Mesodermal cell (in vitro differentiated cells): ENCODE data around the gene TM4SF5.

Experiments used
- H3K27ac ChIP-seq: 2 replicates; pipeline ENCODE4 v1.7.0; 2013; ENCODE audit warnings: mild to moderate bottlenecking, low read depth, low read length, moderate library complexity; ENCODE audit not compliant: severe bottlenecking
- H3K36me3 ChIP-seq: 2 replicates; pipeline ENCODE4 v1.7.1; 2013; ENCODE audit warnings: mild to moderate bottlenecking, low read length, moderate library complexity; ENCODE audit not compliant: control insufficient read depth, insufficient read depth
- H3K4me1 ChIP-seq: one replicate; pipeline ENCODE4 v1.7.1; 2013; ENCODE audit warnings: mild to moderate bottlenecking, low read length; ENCODE audit not compliant: insufficient read depth, control insufficient read depth, poor library complexity, severe bottlenecking
- H3K4me3 ChIP-seq: 2 replicates; pipeline ENCODE4 v1.7.0; 2013; ENCODE audit warnings: low read length, control low read depth, mild to moderate bottlenecking; ENCODE audit not compliant: insufficient read depth, poor library complexity, severe bottlenecking; ENCODE audit errors: extremely low read depth
- H3K9me3 ChIP-seq: 2 replicates; pipeline ENCODE4 v1.7.1; 2013; ENCODE audit warnings: mild to moderate bottlenecking, low read length, moderate library complexity; ENCODE audit not compliant: control insufficient read depth
- WGBS, 2 experiments: methylation state at CpG; one replicate each; pipeline ENCODE4 v1.1.5; 2013; ENCODE audit warnings: missing lambda C conversion rate in 2 of 2; ENCODE audit not compliant: insufficient coverage in 2 of 2; 5-methylcytosine and 5-hydroxymethylcytosine counted together

The TM4SF5 gene

DNA sequence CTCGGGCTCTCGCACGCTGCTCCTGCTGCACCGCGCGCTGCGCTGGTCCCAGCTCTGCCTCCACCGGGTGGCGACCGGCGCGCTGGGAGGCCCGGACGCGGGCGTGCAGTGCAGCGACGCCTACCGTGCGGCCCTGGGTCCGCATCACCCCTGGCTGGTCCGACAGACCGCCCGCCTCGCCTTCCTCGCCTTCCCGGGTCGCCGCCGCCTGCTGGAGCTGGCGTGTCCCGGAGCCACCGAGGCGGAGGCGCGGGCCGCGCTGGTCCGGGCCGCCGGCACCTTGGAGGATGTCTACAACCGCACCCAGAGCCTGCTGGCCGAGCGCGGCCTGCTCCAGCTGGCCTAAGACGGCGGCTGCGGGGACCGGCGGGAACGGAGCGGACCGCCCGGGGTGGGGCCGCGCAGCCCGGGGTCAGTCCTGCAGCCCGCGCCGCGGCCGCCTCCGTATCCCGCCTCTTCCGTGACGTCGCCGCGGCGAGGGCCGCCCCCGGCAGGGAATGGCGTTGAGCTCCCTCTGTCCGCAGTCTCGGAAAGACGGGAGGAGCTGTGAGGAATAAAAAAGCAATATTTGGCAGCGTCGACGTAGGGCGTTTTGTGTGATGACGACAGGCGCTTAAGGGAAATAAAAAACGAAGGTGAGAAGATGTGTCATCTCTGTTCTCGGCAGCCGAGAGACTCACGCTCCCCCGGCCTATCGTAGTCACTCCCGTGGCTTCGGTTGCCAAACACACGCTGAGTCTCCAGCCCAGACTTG is 18.4 kb downstream of the TM4SF5 start:
- WGBS, 2 experiments = 1% methylated on average over 79 to 89 of the region's 91 CpGs
- Histone ChIP-seq H3K36me3 (no peaks in the 10 kb centered on the region), H3K9me3 (no peaks in the 10 kb centered on the region), H3K4me3 (peak overlapping the region; percentile 62), H3K27ac (peak overlapping the region; percentile 59), H3K4me1 (peaks cover 10% of the 10 kb centered on the region)

DNA sequence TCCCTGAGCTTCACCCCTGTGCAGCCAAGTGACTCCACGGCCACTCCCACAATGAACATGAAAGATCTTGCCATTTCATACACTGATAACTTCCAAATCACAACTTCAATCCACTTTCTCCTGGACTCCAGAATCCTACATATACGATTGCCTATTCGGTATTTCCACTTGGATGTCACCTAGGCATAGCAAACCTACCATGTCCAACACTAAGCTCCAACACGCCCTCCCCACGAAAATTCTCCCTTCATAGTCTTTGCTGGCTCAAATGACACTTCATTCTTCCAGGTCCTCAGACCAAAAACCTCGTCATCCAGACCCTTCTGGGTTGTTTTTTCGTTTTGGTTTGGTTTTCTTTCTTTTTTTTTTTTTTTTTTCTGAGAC is 19.0 kb downstream of the TM4SF5 start:
- Histone ChIP-seq H3K36me3 (no peaks in the 10 kb centered on the region), H3K4me3 (peak overlapping the region; percentile 62), H3K27ac (peak overlapping the region; percentile 59), H3K9me3 (no peaks in the 10 kb centered on the region), H3K4me1 (peaks cover 10% of the 10 kb centered on the region)
- WGBS, 2 experiments = 78 to 95% methylated on average over 4 to 5 of the region's 7 CpGs

DNA sequence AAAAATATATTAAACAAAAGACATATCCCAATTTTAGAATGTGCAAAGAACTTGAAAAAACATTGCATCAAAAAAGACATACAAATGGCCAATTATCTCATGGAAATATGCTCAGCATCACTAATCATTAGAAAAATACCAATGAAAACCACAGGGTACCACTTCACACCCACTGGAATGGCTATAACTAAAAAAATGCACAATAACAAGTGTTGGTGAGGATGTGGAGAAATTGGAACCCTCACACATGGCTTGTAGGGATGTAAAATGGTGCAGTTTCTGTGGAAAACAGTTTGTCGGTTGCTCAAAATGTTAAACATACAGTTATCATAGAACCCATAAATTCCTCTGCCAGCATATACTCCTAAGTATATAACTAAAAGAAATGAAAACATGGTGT is 23.5 kb downstream of the TM4SF5 start:
- Histone ChIP-seq H3K9me3 (no peaks in the 10 kb centered on the region), H3K4me1 (peaks cover 6% of the 10 kb centered on the region), H3K27ac (no peak overlapping the region), H3K4me3 (no peak overlapping the region), H3K36me3 (peaks cover 25% of the 10 kb centered on the region)
- WGBS, 2 experiments = no CpG with 5 or more reads among the region's 1 CpG

DNA sequence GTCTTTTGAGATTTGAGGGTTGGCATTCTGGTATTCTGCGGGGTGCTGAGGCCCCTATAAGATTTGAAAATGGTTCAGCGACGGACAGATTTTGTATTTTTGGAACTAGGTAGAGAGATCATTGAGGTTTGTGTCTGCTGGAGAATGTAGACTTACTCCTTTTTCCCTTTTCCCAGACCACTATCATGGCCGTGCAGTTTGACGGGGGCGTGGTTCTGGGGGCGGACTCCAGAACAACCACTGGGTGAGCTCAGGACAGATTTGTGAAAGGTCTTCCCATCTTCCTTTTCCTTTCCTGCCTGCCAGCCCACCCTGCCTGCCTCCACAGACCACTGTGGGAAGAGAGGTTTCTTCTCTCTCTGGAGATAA is 24.9 kb downstream of the TM4SF5 start:
- 0% methylated on average over 1 to 2 of the region's 7 CpGs for WGBS, 2 experiments
- Histone ChIP-seq H3K4me1 (no peaks in the 10 kb centered on the region), H3K9me3 (no peaks in the 10 kb centered on the region), H3K36me3 (peaks cover 25% of the 10 kb centered on the region), H3K27ac (peak overlapping the region; percentile 39), H3K4me3 (peak overlapping the region; percentile 74)

DNA sequence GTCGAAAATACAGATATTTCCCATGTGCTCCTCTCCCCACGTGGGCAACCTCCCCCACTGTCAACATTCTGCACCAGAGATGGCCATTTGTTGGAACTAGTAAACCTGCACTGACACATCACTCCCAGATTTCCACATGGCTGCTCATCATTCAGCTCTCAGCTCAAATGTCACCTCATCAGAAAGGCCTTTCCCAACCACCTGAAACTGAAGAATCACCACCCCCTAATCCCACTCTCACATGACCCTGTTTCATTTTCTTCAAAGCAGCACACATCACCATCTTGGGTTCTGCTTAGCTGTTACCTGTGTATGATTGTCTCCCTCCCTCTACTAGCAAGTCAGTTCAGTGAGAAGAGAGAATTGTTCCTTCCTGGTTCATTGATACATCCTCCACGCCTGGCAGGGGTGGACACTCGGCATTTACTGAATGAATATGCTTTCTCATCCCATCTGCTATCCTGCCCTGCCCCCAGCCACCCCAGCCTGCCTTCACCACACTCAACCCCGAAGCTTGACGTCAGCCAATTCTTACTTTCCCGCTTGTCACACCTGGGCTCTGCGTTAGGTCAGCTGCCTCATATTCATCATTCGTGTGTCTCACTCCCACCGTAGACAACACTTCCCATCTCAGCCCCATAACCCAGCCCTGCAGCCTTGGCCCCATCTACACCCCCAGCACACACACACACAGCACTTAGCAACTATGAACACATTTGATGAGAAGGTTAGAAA is 28.9 kb downstream of the TM4SF5 start:
- Histone ChIP-seq H3K9me3 (no peaks in the 10 kb centered on the region), H3K4me3 (no peak overlapping the region), H3K4me1 (no peaks in the 10 kb centered on the region), H3K27ac (no peak overlapping the region), H3K36me3 (peaks cover 25% of the 10 kb centered on the region)
- WGBS, 2 experiments = 69 to 74% methylated on average over 8 to 10 of the region's 10 CpGs

DNA sequence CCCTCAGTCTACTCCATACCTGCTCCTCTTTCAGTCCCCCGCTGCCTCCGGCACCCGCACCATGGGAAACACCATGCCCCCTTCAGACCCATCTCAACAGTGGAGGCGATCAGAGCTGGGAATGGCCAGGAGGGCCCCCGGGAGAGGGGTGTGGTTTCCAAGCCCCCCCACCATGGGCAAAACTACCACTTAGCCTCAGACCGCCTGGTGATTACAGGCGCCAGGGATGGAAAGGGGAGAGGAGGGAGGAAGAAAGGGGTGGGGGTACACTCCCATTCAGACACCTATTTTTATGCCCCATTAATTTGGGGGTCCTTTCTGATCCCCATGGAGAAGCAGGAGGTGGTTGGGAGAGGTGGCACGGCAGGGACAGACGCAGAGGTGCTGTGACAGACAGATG is 30.5 kb downstream of the TM4SF5 start, which contains the start of gene C17orf114:
Gene C17orf114 (minus strand): TSS at position 101 of the 400 bp plus-strand sequence.
- H3K4me1 ChIP-seq = no peaks in the 10 kb centered on the region
- H3K9me3 ChIP-seq = no peaks in the 10 kb centered on the region
- 90 to 95% methylated on average over 2 of the region's 9 CpGs for WGBS, 2 experiments
- H3K4me3 ChIP-seq = no peak within 1 kb of the TSS
- peaks cover 23% of the 10 kb centered on the region for H3K36me3 ChIP-seq
- H3K27ac ChIP-seq = no peak within 1 kb of the TSS

- H3K9me3 ChIP-seq = no peaks in the 10 kb centered on the region
- 0 to 2% methylated on average over 9 to 10 of the region's 16 CpGs for WGBS, 2 experiments
- H3K27ac ChIP-seq = no peak overlapping the region
Measured at GRCh38 chr17:4806456-4806776, 34.7 kb downstream of the TM4SF5 start.

DNA sequence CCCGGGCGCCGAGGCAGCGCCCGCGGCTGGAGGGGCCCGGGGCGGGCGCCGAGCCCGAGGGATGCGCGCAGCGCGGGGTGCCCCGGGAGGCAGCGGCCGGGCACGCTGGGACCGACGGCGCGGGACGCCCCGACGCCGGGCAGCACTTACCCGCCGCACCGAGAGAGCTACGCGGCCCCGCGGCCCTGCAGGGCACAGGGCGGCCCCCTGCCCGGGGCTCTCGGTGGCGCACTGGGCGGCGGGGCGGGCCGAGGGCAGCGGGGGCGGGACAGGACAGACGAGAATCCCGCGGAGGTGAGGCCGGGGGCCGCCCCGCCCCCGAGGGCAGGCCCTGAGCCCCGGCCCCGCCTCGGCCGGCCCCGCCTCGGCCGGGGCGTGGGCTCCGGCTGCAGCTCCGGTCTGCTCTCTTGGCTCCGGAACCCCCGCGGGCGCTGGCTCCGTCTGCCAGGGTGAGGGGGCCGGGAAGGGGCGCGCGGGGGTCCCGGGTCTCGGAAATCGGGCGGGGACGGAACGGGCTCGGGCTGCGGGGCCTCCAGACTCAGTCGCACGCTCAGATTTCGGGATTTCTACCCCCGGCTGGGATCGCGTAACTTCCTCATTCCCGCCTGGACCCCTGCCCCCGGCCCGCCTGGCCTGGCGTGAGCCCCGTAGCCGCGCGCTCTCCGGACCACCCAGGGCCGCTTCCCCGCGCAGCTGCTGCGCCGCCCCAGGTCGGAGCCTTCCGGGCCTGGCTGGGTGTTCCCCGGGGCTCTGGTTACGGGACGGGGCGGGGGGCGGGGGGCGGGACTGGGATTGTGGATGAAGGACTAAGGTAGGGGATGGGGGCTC is 35.3 kb downstream of the TM4SF5 start, which contains the start of gene PLD2:
Gene PLD2 (plus strand): TSS at position 376 of the 828 bp plus-strand sequence. CDS start 621 bp downstream, outside the sequence.
- Histone ChIP-seq H3K4me3 (peak within 1 kb of the TSS; percentile 68), H3K27ac (no peak within 1 kb of the TSS), H3K36me3 (peaks cover 33% of the 10 kb centered on the region), H3K4me1 (peaks cover 4% of the 10 kb centered on the region), H3K9me3 (no peaks in the 10 kb centered on the region)
- 0 to 1% methylated on average over 58 to 72 of the region's 106 CpGs for WGBS, 2 experiments

More at GRCh38 chr17:4806456-4806776, 34.7 kb downstream of the TM4SF5 start:
- peaks cover 28% of the 10 kb centered on the region for H3K36me3 ChIP-seq
- peaks cover 4% of the 10 kb centered on the region for H3K4me1 ChIP-seq
- peak overlapping the region; percentile 68 for H3K4me3 ChIP-seq

- Histone ChIP-seq H3K36me3 (peaks cover 33% of the 10 kb centered on the region), H3K4me1 (peaks cover 4% of the 10 kb centered on the region), H3K9me3 (no peaks in the 10 kb centered on the region), H3K4me3 (peak overlapping the region; percentile 68), H3K27ac (no peak overlapping the region)
- 40 to 48% methylated on average over 25 to 30 of the region's 32 CpGs for WGBS, 2 experiments
Measured at GRCh38 chr17:4807605-4808377, 36.1 kb downstream of the TM4SF5 start.

- Histone ChIP-seq H3K27ac (no peak overlapping the region), H3K4me3 (no peak overlapping the region), H3K9me3 (no peaks in the 10 kb centered on the region), H3K36me3 (peaks cover 36% of the 10 kb centered on the region), H3K4me1 (peaks cover 4% of the 10 kb centered on the region)
- WGBS, 2 experiments = 88 to 93% methylated on average over 4 to 5 of the region's 6 CpGs
Measured at GRCh38 chr17:4808378-4808767, 36.7 kb downstream of the TM4SF5 start.
